Measurements from ENCODE around the gene MYH9. TPM values are rescaled to one million over a fixed set of nuclear protein-coding genes. Genes with fewer than 3 reads are reported as not detected.

MYH9 gene
- total RNA-seq, 1 experiment from 2014 or later, result 758 TPM

DNA sequence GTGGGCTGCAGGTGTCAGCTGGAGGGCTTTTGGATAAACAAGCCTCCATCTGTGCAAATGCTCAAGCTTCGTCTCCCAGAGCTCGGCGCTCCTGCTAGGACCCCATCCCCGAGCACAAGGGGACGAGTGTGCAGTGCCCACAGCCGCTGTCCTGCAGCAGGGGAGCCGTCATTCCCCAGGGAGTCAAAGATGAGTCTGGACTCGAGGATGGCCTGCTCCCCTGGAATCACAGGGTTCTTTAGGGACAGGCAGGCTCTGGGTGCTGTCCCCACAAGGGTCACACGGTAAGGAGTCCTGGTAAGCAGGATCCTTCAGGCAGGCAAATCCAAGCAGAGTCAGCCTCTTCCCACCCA, 84.7 kb downstream of the MYH9 start:
- H3K27ac ChIP-seq, result peak overlapping the region; percentile 25; the same call in 1 of the 2 replicates
- intact Hi-C loops (cut with micrococcal nuclease; ENCODE audit: unreplicated experiment), result loop anchor here (5.0 kb wide), 1 partner anchor 49 kb away; no protein-coding TSS in a partner anchor
- POLR2A ChIA-PET (ENCODE audit: unreplicated experiment), result interaction anchor here (0.5 to 0.6 kb wide), 2 partner anchors 96 to 162 kb away, joined by 5 to 6 read pairs; no protein-coding TSS in a partner anchor
- TF ChIP-seq, protein P1, sequence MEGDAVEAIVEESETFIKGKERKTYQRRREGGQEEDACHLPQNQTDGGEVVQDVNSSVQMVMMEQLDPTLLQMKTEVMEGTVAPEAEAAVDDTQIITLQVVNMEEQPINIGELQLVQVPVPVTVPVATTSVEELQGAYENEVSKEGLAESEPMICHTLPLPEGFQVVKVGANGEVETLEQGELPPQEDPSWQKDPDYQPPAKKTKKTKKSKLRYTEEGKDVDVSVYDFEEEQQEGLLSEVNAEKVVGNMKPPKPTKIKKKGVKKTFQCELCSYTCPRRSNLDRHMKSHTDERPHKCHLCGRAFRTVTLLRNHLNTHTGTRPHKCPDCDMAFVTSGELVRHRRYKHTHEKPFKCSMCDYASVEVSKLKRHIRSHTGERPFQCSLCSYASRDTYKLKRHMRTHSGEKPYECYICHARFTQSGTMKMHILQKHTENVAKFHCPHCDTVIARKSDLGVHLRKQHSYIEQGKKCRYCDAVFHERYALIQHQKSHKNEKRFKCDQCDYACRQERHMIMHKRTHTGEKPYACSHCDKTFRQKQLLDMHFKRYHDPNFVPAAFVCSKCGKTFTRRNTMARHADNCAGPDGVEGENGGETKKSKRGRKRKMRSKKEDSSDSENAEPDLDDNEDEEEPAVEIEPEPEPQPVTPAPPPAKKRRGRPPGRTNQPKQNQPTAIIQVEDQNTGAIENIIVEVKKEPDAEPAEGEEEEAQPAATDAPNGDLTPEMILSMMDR (conservative IDR thresholded peaks at IDR 0.05), result no peak
- no peak overlapping the region for H3K4me3 ChIP-seq
- DNase-seq, result no peak
- no peak overlapping the region for H2AFZ ChIP-seq
- H3K36me3 ChIP-seq (ENCODE audit: low read depth), result peaks cover 81% of the 10 kb centered on the region
- CTCF ChIA-PET, result interaction anchor here (0.5 to 0.7 kb wide), 2 partner anchors 10 to 205 kb away, joined by 4 read pairs; no protein-coding TSS in a partner anchor
- peaks cover 23% of the 10 kb centered on the region for H3K4me1 ChIP-seq (replicated peaks; ENCODE audit: insufficient read depth)
- peaks cover 97% of the 10 kb centered on the region for H3F3A ChIP-seq (ENCODE audit: insufficient read depth, low read depth)
- no peak overlapping the region for H3K4me2 ChIP-seq
- peaks cover 36% of the 10 kb centered on the region for H3K79me2 ChIP-seq (ENCODE audit: low read depth)
- H3K9me3 ChIP-seq (ENCODE audit: insufficient read depth, low read depth), result no peaks in the 10 kb centered on the region
- peaks cover 79% of the 10 kb centered on the region for H4K20me1 ChIP-seq (ENCODE audit: insufficient read depth)
- H3K9me2 ChIP-seq (ENCODE audit: insufficient read depth), result no peaks in the 10 kb centered on the region
- H3K27me3 ChIP-seq (ENCODE audit: insufficient read depth, low read depth), result no peaks in the 10 kb centered on the region
- TSS peak; percentile 5 for BruUV-seq (replicated peaks)

DNA sequence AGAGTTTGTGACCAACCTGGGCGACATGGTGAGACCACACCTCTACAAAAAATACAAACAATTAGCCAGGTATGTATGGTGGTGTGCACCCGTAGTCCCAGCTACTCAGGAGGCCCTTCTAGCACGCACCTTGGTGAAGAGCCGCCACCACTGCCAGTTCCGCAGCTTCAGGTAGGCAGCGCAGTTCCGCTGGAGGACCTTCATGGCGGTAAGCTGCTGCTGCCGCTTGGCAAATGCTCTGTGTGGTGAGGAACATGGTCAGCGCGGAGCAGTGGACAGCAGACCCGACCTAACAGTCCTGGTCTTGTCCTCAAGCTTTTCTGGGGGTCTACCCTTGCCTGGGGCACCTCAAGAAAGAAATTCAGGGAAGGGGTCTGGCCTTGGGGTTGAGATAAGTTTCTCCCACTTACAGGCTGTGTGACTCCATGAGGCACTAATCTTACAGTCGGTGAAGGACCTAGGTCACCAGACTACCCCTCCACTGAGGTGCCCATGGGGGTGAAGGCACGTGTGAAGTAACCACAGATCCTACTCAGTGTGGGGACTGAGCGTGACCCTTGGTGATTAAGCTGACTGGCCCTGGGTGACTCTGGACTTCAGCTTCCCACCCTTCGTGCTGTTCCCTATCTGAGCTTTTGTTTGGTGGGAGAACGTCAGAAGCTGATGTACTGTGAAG, 85.2 kb downstream of the MYH9 start:
- Histone ChIP-seq H3K9me3 (ENCODE audit: insufficient read depth, low read depth) (no peaks in the 10 kb centered on the region), H4K20me1 (ENCODE audit: insufficient read depth) (peaks cover 79% of the 10 kb centered on the region), H3K4me3 (no peak overlapping the region), H3K27me3 (ENCODE audit: insufficient read depth, low read depth) (no peaks in the 10 kb centered on the region), H3K4me1 (replicated peaks; ENCODE audit: insufficient read depth) (peaks cover 21% of the 10 kb centered on the region), H3F3A (ENCODE audit: insufficient read depth, low read depth) (peaks cover 97% of the 10 kb centered on the region), H2AFZ (no peak overlapping the region), H3K79me2 (ENCODE audit: low read depth) (peaks cover 39% of the 10 kb centered on the region), H3K4me2 (no peak overlapping the region), H3K36me3 (ENCODE audit: low read depth) (peaks cover 82% of the 10 kb centered on the region), H3K9me2 (ENCODE audit: insufficient read depth) (no peaks in the 10 kb centered on the region), H3K27ac (peak overlapping the region; percentile 25)
- CTCF ChIA-PET, result interaction anchor here (0.5 to 2.1 kb wide), 2 partner anchors 168 to 205 kb away, joined by 4 to 9 read pairs; no protein-coding TSS in a partner anchor
- BruUV-seq (replicated peaks), result no TSS peak
- POLR2A ChIA-PET (ENCODE audit: unreplicated experiment), result interaction anchor here (0.5 to 0.6 kb wide), 2 partner anchors 95 to 163 kb away, joined by 5 to 6 read pairs; no protein-coding TSS in a partner anchor
- no peak for DNase-seq
- no peak for TF ChIP-seq EZH2 (IDR thresholded peaks at IDR 0.05; ENCODE audit: low read depth)
- TF ChIP-seq, protein P1 (conservative IDR thresholded peaks at IDR 0.05), result no peak
- intact Hi-C loops (cut with micrococcal nuclease; ENCODE audit: unreplicated experiment), result loop anchor here (5.0 kb wide), 1 partner anchor 50 kb away; no protein-coding TSS in a partner anchor

DNA sequence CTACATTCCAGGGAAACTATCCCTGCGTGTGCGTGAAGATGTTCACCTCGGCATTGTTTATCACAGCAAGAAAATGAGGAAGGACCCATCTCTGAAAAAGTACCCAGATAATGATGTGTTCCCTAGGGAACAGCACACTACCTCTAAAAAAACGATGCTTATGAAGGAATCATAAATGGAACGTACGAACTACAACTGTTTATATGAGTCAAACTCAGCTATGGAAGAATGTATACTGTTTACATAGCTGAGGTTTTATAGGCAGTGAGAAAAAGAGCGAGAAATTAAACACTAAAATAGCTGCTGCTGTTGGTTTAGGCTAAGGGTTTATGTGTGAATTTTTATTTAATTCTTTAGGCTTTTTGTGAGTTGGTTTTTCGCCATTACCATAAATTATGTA, 85.9 kb downstream of the MYH9 start:
- TF ChIP-seq EZH2 (IDR thresholded peaks at IDR 0.05; ENCODE audit: low read depth), result no peak
- TF ChIP-seq, protein P1 (conservative IDR thresholded peaks at IDR 0.05), result no peak
- ChIA-PET CTCF (interaction anchor here (2.1 kb wide), 1 partner anchor 169 kb away, joined by 9 read pairs; no protein-coding TSS in a partner anchor), POLR2A (ENCODE audit: unreplicated experiment) (interaction anchor here (0.6 kb wide), 1 partner anchor 209 kb away, joined by 12 read pairs; no protein-coding TSS in a partner anchor)
- H3K4me3 ChIP-seq, result no peak overlapping the region
- peaks cover 21% of the 10 kb centered on the region for H3K4me1 ChIP-seq (replicated peaks; ENCODE audit: insufficient read depth)
- H3F3A ChIP-seq (ENCODE audit: insufficient read depth, low read depth), result peaks cover 97% of the 10 kb centered on the region
- H3K9me2 ChIP-seq (ENCODE audit: insufficient read depth), result no peaks in the 10 kb centered on the region
- H3K27ac ChIP-seq, result peak overlapping the region; percentile 25
- peaks cover 77% of the 10 kb centered on the region for H4K20me1 ChIP-seq (ENCODE audit: insufficient read depth)
- no peaks in the 10 kb centered on the region for H3K9me3 ChIP-seq (ENCODE audit: insufficient read depth, low read depth)
- intact Hi-C loops (cut with micrococcal nuclease; ENCODE audit: unreplicated experiment), result loop anchor here (1.0 to 5.0 kb wide), 4 partner anchors 27 to 168 kb away; no protein-coding TSS in a partner anchor
- H3K4me2 ChIP-seq, result no peak overlapping the region
- no peak overlapping the region for H2AFZ ChIP-seq
- DNase-seq, result peak in 1 of 2 experiments; percentile 75
- no peaks in the 10 kb centered on the region for H3K27me3 ChIP-seq (ENCODE audit: insufficient read depth, low read depth)
- peaks cover 82% of the 10 kb centered on the region for H3K36me3 ChIP-seq (ENCODE audit: low read depth)
- BruUV-seq (replicated peaks), result no TSS peak
- peaks cover 39% of the 10 kb centered on the region for H3K79me2 ChIP-seq (ENCODE audit: low read depth)
